Karpas-422 (cell line): ENCODE measurements around the gene TRPC4AP. TPM values are rescaled to one million over a fixed set of nuclear protein-coding genes. Genes with fewer than 3 reads are reported as not detected.

Experiments used
- DNase-seq: peaks from one replicate; pipeline ENCODE4 v3.0.0-alpha.2; 2015
- H2AFZ ChIP-seq: fragments of 200-600 bp; sonication (generic); 2 replicates; pipeline ENCODE4 v1.6.1; 2014; ENCODE audit warnings: antibody characterized with exemption, low read length, mixed read lengths
- H3K27ac ChIP-seq: fragments of 200-600 bp; sonication (generic); 2 replicates; pipeline ENCODE4 v1.5.1; 2014; ENCODE audit warnings: mild to moderate bottlenecking, low read length, moderate library complexity
- H3K27me3 ChIP-seq: fragments of 200-600 bp; sonication (generic); 2 replicates; pipeline ENCODE4 v1.6.1; 2014; ENCODE audit warnings: low read length, mixed read lengths
- H3K36me3 ChIP-seq: fragments of 200-600 bp; sonication (generic); 2 replicates; pipeline ENCODE4 v1.6.1; 2014; ENCODE audit warnings: low read length, mixed read lengths; ENCODE audit not compliant: insufficient read depth
- H3K4me1 ChIP-seq: fragments of 200-600 bp; sonication (generic); 2 replicates; pipeline ENCODE4 v1.6.1; 2014; ENCODE audit warnings: mild to moderate bottlenecking, low read length, mixed read lengths
- H3K4me2 ChIP-seq: fragments of 200-600 bp; sonication (generic); 2 replicates; pipeline ENCODE4 v1.6.1; 2014; ENCODE audit warnings: low read length, low read depth, mild to moderate bottlenecking; ENCODE audit not compliant: poor library complexity, severe bottlenecking
- H3K4me3 ChIP-seq: fragments of 200-600 bp; sonication (generic); 2 replicates; pipeline ENCODE4 v1.5.1; 2014; ENCODE audit warnings: mild to moderate bottlenecking, antibody characterized with exemption, low read length, mixed read lengths
- H3K79me2 ChIP-seq: fragments of 200-600 bp; sonication (generic); 2 replicates; pipeline ENCODE4 v1.6.1; 2014; ENCODE audit warnings: mild to moderate bottlenecking, low read length, mixed read lengths
- H3K9ac ChIP-seq: fragments of 200-600 bp; sonication (generic); 2 replicates; pipeline ENCODE4 v1.6.0; 2014; ENCODE audit warnings: low read length
- H3K9me2 ChIP-seq: fragments of 200-600 bp; sonication (generic), shearing (Covaris generic); replicated peaks from 2 replicates; pipeline ENCODE4 v1.6.0; 2014; ENCODE audit warnings: mild to moderate bottlenecking, low read length, moderate library complexity; ENCODE audit not compliant: insufficient read depth
- H3K9me3 ChIP-seq: fragments of 300-700, 200-600 bp; sonication (generic); 2 replicates; pipeline ENCODE4 v1.6.1; 2014; ENCODE audit warnings: low read length, mixed read lengths
- H4K20me1 ChIP-seq: fragments of 200-600 bp; sonication (generic); 2 replicates; pipeline ENCODE4 v1.6.1; 2014; ENCODE audit warnings: mild to moderate bottlenecking, antibody characterized with exemption, low read length, low read depth; ENCODE audit not compliant: insufficient read depth
- total RNA-seq: library from RNA; depleted of rRNA; stranded (reverse); fragments of >200 nt; shearing (Covaris generic); gene quantifications from 2 replicates; pipeline ENCODE4 v1.2.3, GENCODE V29; 2014; ENCODE audit warnings: low replicate concordance; rRNA removed

Gene TRPC4AP
- 30.3 and 41.3 TPM in 2 replicates for total RNA-seq

- peak within 1 kb of the TSS; percentile 86 for H3K4me3 ChIP-seq
- DNase-seq, result peak; percentile 96
- peak within 1 kb of the TSS; percentile 14; the same call in 1 of the 2 replicates for H3K27ac ChIP-seq
- H3K27me3 ChIP-seq, result no peaks in the 10 kb centered on the region
- H3K9me2 ChIP-seq, result no peaks in the 10 kb centered on the region
- H3K36me3 ChIP-seq, result no peaks in the 10 kb centered on the region
- H3K9me3 ChIP-seq, result no peaks in the 10 kb centered on the region
- H3K4me2 ChIP-seq, result peak within 1 kb of the TSS; percentile 74
- peak within 1 kb of the TSS; percentile 85 for H3K9ac ChIP-seq
- peaks cover 18% of the 10 kb centered on the region for H3K4me1 ChIP-seq
- no peaks in the 10 kb centered on the region; the same call in 1 of the 2 replicates for H4K20me1 ChIP-seq
- peaks cover 48% of the 10 kb centered on the region for H3K79me2 ChIP-seq
- H2AFZ ChIP-seq, result peak within 1 kb of the TSS; percentile 91
These were observed at the start of gene TRPC4AP for GRCh38 chr20:35092524-35093266. Gene TRPC4AP, minus strand, starts transcription at chr20:35092807. Its CDS starts 26 bp downstream, at chr20:35092781.

- no peaks in the 10 kb centered on the region for H3K9me2 ChIP-seq
- H3K27me3 ChIP-seq, result no peaks in the 10 kb centered on the region
- no peak overlapping the region for H3K9ac ChIP-seq
- no peaks in the 10 kb centered on the region for H3K4me1 ChIP-seq
- no peak overlapping the region for H3K4me2 ChIP-seq
- H3K4me3 ChIP-seq, result no peak overlapping the region
- no peaks in the 10 kb centered on the region for H3K79me2 ChIP-seq
- no peak overlapping the region for H3K27ac ChIP-seq
- DNase-seq, result no peak
- H4K20me1 ChIP-seq, result no peaks in the 10 kb centered on the region
- peaks cover 6% of the 10 kb centered on the region for H3K36me3 ChIP-seq
- H3K9me3 ChIP-seq, result no peaks in the 10 kb centered on the region
- H2AFZ ChIP-seq, result no peak overlapping the region
These were observed 43.4 kb upstream of the TRPC4AP start for GRCh38 chr20:35135867-35136586.

- H3K9me2 ChIP-seq, result no peaks in the 10 kb centered on the region
- H3K36me3 ChIP-seq, result peaks cover 11% of the 10 kb centered on the region
- H3K4me2 ChIP-seq, result no peak overlapping the region
- no peak overlapping the region for H3K9ac ChIP-seq
- no peak overlapping the region for H2AFZ ChIP-seq
- H4K20me1 ChIP-seq, result no peaks in the 10 kb centered on the region
- no peak overlapping the region for H3K4me3 ChIP-seq
- no peaks in the 10 kb centered on the region for H3K9me3 ChIP-seq
- H3K27ac ChIP-seq, result no peak overlapping the region
- no peaks in the 10 kb centered on the region for H3K79me2 ChIP-seq
- H3K4me1 ChIP-seq, result no peaks in the 10 kb centered on the region
- H3K27me3 ChIP-seq, result no peaks in the 10 kb centered on the region
- DNase-seq, result no peak
These were observed 42.3 kb upstream of the TRPC4AP start for GRCh38 chr20:35134880-35135279.

GRCh38 chr20:35134472-35134871, 41.9 kb upstream of the TRPC4AP start:
- Histone ChIP-seq H3K4me3 (no peak overlapping the region), H3K9me2 (no peaks in the 10 kb centered on the region), H3K4me1 (no peaks in the 10 kb centered on the region), H3K36me3 (peaks cover 11% of the 10 kb centered on the region), H2AFZ (no peak overlapping the region), H3K27ac (no peak overlapping the region), H3K27me3 (no peaks in the 10 kb centered on the region), H3K9ac (no peak overlapping the region), H3K9me3 (no peaks in the 10 kb centered on the region), H3K79me2 (no peaks in the 10 kb centered on the region), H4K20me1 (no peaks in the 10 kb centered on the region), H3K4me2 (no peak overlapping the region)
- DNase-seq, result no peak

GRCh38 chr20:35133735-35134134, 41.1 kb upstream of the TRPC4AP start:
- H3K36me3 ChIP-seq, result peaks cover 11% of the 10 kb centered on the region
- no peaks in the 10 kb centered on the region for H3K9me2 ChIP-seq
- H2AFZ ChIP-seq, result no peak overlapping the region
- no peaks in the 10 kb centered on the region for H3K27me3 ChIP-seq
- DNase-seq, result no peak
- no peaks in the 10 kb centered on the region for H3K9me3 ChIP-seq
- no peak overlapping the region for H3K27ac ChIP-seq
- H3K4me2 ChIP-seq, result no peak overlapping the region
- no peaks in the 10 kb centered on the region for H3K79me2 ChIP-seq
- no peak overlapping the region for H3K9ac ChIP-seq
- no peaks in the 10 kb centered on the region for H3K4me1 ChIP-seq
- no peaks in the 10 kb centered on the region for H4K20me1 ChIP-seq
- H3K4me3 ChIP-seq, result no peak overlapping the region

GRCh38 chr20:35133031-35133430, 40.4 kb upstream of the TRPC4AP start:
- no peak overlapping the region for H3K4me2 ChIP-seq
- H3K36me3 ChIP-seq, result peaks cover 10% of the 10 kb centered on the region
- no peak overlapping the region for H3K4me3 ChIP-seq
- H3K27ac ChIP-seq, result no peak overlapping the region
- no peak for DNase-seq
- H3K27me3 ChIP-seq, result no peaks in the 10 kb centered on the region
- H4K20me1 ChIP-seq, result no peaks in the 10 kb centered on the region
- no peaks in the 10 kb centered on the region for H3K9me3 ChIP-seq
- H3K9ac ChIP-seq, result no peak overlapping the region
- H3K9me2 ChIP-seq, result no peaks in the 10 kb centered on the region
- H3K4me1 ChIP-seq, result no peaks in the 10 kb centered on the region
- H3K79me2 ChIP-seq, result no peaks in the 10 kb centered on the region
- no peak overlapping the region for H2AFZ ChIP-seq

GRCh38 chr20:35131934-35132333, 39.3 kb upstream of the TRPC4AP start:
- Histone ChIP-seq H3K79me2 (no peaks in the 10 kb centered on the region), H3K27me3 (no peaks in the 10 kb centered on the region), H3K9ac (no peak overlapping the region), H3K9me3 (no peaks in the 10 kb centered on the region), H3K9me2 (no peaks in the 10 kb centered on the region), H4K20me1 (no peaks in the 10 kb centered on the region), H3K36me3 (peaks cover 4% of the 10 kb centered on the region), H2AFZ (no peak overlapping the region), H3K27ac (no peak overlapping the region), H3K4me3 (no peak overlapping the region), H3K4me1 (no peaks in the 10 kb centered on the region), H3K4me2 (no peak overlapping the region)
- DNase-seq, result no peak

GRCh38 chr20:35129647-35130069, 37.1 kb upstream of the TRPC4AP start:
- DNase-seq, result no peak
- no peak overlapping the region for H3K4me3 ChIP-seq
- H3K79me2 ChIP-seq, result no peaks in the 10 kb centered on the region
- H3K4me2 ChIP-seq, result no peak overlapping the region
- no peak overlapping the region for H3K27ac ChIP-seq
- H3K4me1 ChIP-seq, result no peaks in the 10 kb centered on the region
- H3K36me3 ChIP-seq, result peaks cover 4% of the 10 kb centered on the region
- no peak overlapping the region for H3K9ac ChIP-seq
- no peaks in the 10 kb centered on the region for H3K27me3 ChIP-seq
- no peak overlapping the region for H2AFZ ChIP-seq
- no peaks in the 10 kb centered on the region for H3K9me3 ChIP-seq
- H3K9me2 ChIP-seq, result no peaks in the 10 kb centered on the region
- H4K20me1 ChIP-seq, result no peaks in the 10 kb centered on the region
